Kidney epithelial cell (primary cell): ENCODE results near the gene XPNPEP2. TPM values are rescaled to one million over a fixed set of nuclear protein-coding genes. Genes with fewer than 3 reads are reported as not detected.

Experiments
- DNase-seq: peaks from one replicate; pipeline ENCODE4 v3.0.0-alpha.2; 2010; ENCODE audit warnings: low read depth
- H3K27me3 ChIP-seq: 2 replicates; pipeline ENCODE4 v1.6.0; 2011; ENCODE audit warnings: low read length; ENCODE audit not compliant: control insufficient read depth, insufficient read depth
- H3K36me3 ChIP-seq: 2 replicates; pipeline ENCODE4 v1.5.1; 2011; ENCODE audit warnings: low read length; ENCODE audit not compliant: control insufficient read depth, insufficient read depth
- H3K4me3 ChIP-seq: 2 replicates; pipeline ENCODE4 v1.5.1; 2011; ENCODE audit warnings: low read depth, mild to moderate bottlenecking, control low read depth, low read length
- CTCF ChIP-seq: IDR thresholded peaks from 2 replicates; pipeline ENCODE4 v1.5.1; 2011; ENCODE audit warnings: mild to moderate bottlenecking, moderate library complexity, low read length, control low read depth, inconsistent platforms; ENCODE audit not compliant: insufficient read depth, poor library complexity, severe bottlenecking
- total RNA-seq: library from RNA; depleted of rRNA; stranded (reverse); fragments of >200 nt; gene quantifications from 2 replicates; pipeline ENCODE4 v1.2.3, GENCODE V29; 2015

The XPNPEP2 gene
- total RNA-seq, 1 donor from 2014 or later: not detected

GRCh38 chrX:129761596-129761995, 22.8 kb downstream of the XPNPEP2 start:
- DNase-seq: no peak
- Histone ChIP-seq H3K27me3 (no peaks in the 10 kb centered on the region), H3K4me3 (no peak overlapping the region), H3K36me3 (no peaks in the 10 kb centered on the region)
- no peak for TF ChIP-seq CTCF

GRCh38 chrX:129762448-129762847, 23.7 kb downstream of the XPNPEP2 start:
- Histone ChIP-seq H3K4me3 (no peak overlapping the region), H3K27me3 (no peaks in the 10 kb centered on the region), H3K36me3 (no peaks in the 10 kb centered on the region)
- no peak for DNase-seq
- TF ChIP-seq CTCF: no peak

- H3K27me3 ChIP-seq: no peaks in the 10 kb centered on the region
- H3K36me3 ChIP-seq: no peaks in the 10 kb centered on the region
- no peak for TF ChIP-seq CTCF
- no peak for DNase-seq
- no peak overlapping the region for H3K4me3 ChIP-seq
These were observed 24.9 kb downstream of the XPNPEP2 start for GRCh38 chrX:129763666-129764065.

GRCh38 chrX:129768186-129768585, 29.4 kb downstream of the XPNPEP2 start:
- H3K27me3 ChIP-seq: no peaks in the 10 kb centered on the region
- TF ChIP-seq CTCF: no peak
- no peaks in the 10 kb centered on the region for H3K36me3 ChIP-seq
- no peak for DNase-seq
- H3K4me3 ChIP-seq: no peak overlapping the region

- no peak overlapping the region for H3K4me3 ChIP-seq
- H3K27me3 ChIP-seq: no peaks in the 10 kb centered on the region
- no peak for TF ChIP-seq CTCF
- no peak for DNase-seq
- no peaks in the 10 kb centered on the region for H3K36me3 ChIP-seq
These were observed 30.0 kb downstream of the XPNPEP2 start for GRCh38 chrX:129768586-129769466.
